ENCODE data around the gene PLPPR3.

DNA sequence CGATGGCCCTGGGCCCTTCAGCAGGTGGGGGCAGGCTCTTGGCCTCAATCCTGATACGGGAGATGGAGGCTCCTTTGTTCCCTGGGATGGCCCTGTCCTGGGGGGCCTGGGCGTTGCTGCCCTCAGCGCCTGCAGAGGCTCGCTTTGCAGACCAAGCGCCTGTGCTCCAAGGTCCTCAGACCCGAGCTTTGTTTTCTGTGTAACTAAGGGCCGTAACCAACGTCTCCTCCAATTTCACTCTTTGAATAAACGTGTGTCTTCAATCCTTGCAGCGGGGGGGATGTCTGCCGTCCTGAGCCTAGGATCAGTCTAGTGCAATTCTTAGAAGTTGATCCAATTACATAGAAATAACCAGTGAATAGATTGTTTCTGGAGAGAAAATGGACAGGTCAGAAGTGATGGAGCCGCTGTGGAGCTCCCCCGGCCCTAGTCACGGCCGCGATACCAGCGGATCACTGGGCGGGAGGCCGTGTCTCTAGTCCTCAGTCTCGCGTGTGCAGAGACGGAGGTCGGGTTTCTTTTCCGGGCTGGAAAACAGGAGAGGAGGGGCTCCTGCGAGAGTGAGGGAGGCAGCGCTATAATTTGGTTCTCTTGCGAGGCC is 19.2 kb downstream of the PLPPR3 start:
- TF ChIP-seq, protein P1, sequence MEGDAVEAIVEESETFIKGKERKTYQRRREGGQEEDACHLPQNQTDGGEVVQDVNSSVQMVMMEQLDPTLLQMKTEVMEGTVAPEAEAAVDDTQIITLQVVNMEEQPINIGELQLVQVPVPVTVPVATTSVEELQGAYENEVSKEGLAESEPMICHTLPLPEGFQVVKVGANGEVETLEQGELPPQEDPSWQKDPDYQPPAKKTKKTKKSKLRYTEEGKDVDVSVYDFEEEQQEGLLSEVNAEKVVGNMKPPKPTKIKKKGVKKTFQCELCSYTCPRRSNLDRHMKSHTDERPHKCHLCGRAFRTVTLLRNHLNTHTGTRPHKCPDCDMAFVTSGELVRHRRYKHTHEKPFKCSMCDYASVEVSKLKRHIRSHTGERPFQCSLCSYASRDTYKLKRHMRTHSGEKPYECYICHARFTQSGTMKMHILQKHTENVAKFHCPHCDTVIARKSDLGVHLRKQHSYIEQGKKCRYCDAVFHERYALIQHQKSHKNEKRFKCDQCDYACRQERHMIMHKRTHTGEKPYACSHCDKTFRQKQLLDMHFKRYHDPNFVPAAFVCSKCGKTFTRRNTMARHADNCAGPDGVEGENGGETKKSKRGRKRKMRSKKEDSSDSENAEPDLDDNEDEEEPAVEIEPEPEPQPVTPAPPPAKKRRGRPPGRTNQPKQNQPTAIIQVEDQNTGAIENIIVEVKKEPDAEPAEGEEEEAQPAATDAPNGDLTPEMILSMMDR (IDR thresholded peaks at IDR 0.05 in 4 of 5, conservative IDR thresholded peaks at IDR 0.05 in 1 of 5): no peak
- TF ChIP-seq POLR2A (IDR thresholded peaks at IDR 0.05): no peak

Measured in gastrocnemius medialis (tissue), 4 donors.